GM19239 (cell line): ENCODE measurements around the gene CDCP2.
"Not testable (repeated sequence)": the region's sequence is repeated elsewhere in the genome, so short reads cannot be mapped to it uniquely, and the experiment has no call there.

ENCODE experiments used
- DNase-seq: peaks from one replicate; pipeline ENCODE4 v3.0.0; 2011; ENCODE audit warnings: low spot score; ENCODE audit not compliant: insufficient read length
- FAIRE-seq: peaks from 2 replicates; lab custom pipeline; 2011; peaks lifted over from hg19 to GRCh38; lab: Jason Lieb, UNC

Gene CDCP2

GRCh38 chr1:54169068-54169467 is 16.3 kb upstream of the CDCP2 start:
- DNase-seq (no peak), FAIRE-seq (no peak)

- DNase-seq: no peak
- no peak for FAIRE-seq
Measured at GRCh38 chr1:54168206-54168965, 15.6 kb upstream of the CDCP2 start.

- no peak for DNase-seq
- FAIRE-seq: no peak
Measured at GRCh38 chr1:54167422-54168139, 14.8 kb upstream of the CDCP2 start.

- not testable (repeated sequence) for DNase-seq, FAIRE-seq
Measured at GRCh38 chr1:54166357-54166756, 13.6 kb upstream of the CDCP2 start.

- DNase-seq (no peak), FAIRE-seq (no peak)
Measured at GRCh38 chr1:54165146-54165545, 12.3 kb upstream of the CDCP2 start.

GRCh38 chr1:54163573-54163972 is 10.8 kb upstream of the CDCP2 start:
- no peak for FAIRE-seq
- DNase-seq: no peak

GRCh38 chr1:54163051-54163450 is 10.3 kb upstream of the CDCP2 start:
- no peak for FAIRE-seq
- no peak for DNase-seq

- DNase-seq (no peak), FAIRE-seq (no peak)
Measured at GRCh38 chr1:54161495-54162168, 8.8 kb upstream of the CDCP2 start.

- DNase-seq: no peak
- FAIRE-seq: no peak
Measured at GRCh38 chr1:54160351-54160750, 7.6 kb upstream of the CDCP2 start.

- DNase-seq (no peak), FAIRE-seq (no peak)
Measured at GRCh38 chr1:54159733-54160316, 7.0 kb upstream of the CDCP2 start.

- DNase-seq: no peak
- no peak for FAIRE-seq
Measured at GRCh38 chr1:54158071-54158470, 5.3 kb upstream of the CDCP2 start.

- no peak for FAIRE-seq
Measured at GRCh38 chr1:54157401-54157800, 4.6 kb upstream of the CDCP2 start.

GRCh38 chr1:54156986-54157385 is 4.2 kb upstream of the CDCP2 start:
- FAIRE-seq: no peak

More at GRCh38 chr1:54157401-54157800, 4.6 kb upstream of the CDCP2 start:
- no peak for DNase-seq

GRCh38 chr1:54156201-54156600 is 3.4 kb upstream of the CDCP2 start:
- FAIRE-seq: no peak
- no peak for DNase-seq

More at GRCh38 chr1:54156986-54157385, 4.2 kb upstream of the CDCP2 start:
- DNase-seq: no peak

- DNase-seq: no peak
Measured at GRCh38 chr1:54153535-54154439, 987 bp upstream of the CDCP2 start.

GRCh38 chr1:54151013-54151412 is 1.8 kb downstream of the CDCP2 start:
- DNase-seq (no peak), FAIRE-seq (no peak)

More at GRCh38 chr1:54153535-54154439, 987 bp upstream of the CDCP2 start:
- no peak for FAIRE-seq

- FAIRE-seq: no peak
- DNase-seq: no peak
Measured at GRCh38 chr1:54149734-54150133, 3.1 kb downstream of the CDCP2 start.

- FAIRE-seq: no peak
- no peak for DNase-seq
Measured at GRCh38 chr1:54144366-54144765, 8.4 kb downstream of the CDCP2 start.

GRCh38 chr1:54142146-54142900 is 10.5 kb downstream of the CDCP2 start:
- DNase-seq: no peak
- FAIRE-seq: no peak
